Suprapubic skin (tissue), 4 donors: Measurements from ENCODE around the gene C8G. TPM values are rescaled to one million over a fixed set of nuclear protein-coding genes. Genes with fewer than 3 reads are reported as not detected.

Source experiments
- DNase-seq, 2 donors: peaks; one replicate each; pipeline ENCODE4 v3.0.0-alpha.2; 2019; ENCODE audit warnings: low spot score in 2 of 2
- H3K27ac ChIP-seq: fragments of 200-600 bp; sonication (generic); one replicate; pipeline ENCODE4 v1.5.1; 2019
- H3K27me3 ChIP-seq: fragments of 200-600 bp; sonication (generic); one replicate; pipeline ENCODE4 v1.5.1; 2019
- H3K36me3 ChIP-seq: fragments of 200-600 bp; sonication (generic); one replicate; pipeline ENCODE4 v1.5.1; 2019
- H3K4me1 ChIP-seq: fragments of 200-600 bp; sonication (generic); one replicate; pipeline ENCODE4 v1.5.1; 2019
- H3K4me3 ChIP-seq: fragments of 200-600 bp; sonication (generic); one replicate; pipeline ENCODE4 v1.5.1; 2019; ENCODE audit warnings: mild to moderate bottlenecking
- H3K9me3 ChIP-seq: fragments of 200-600 bp; sonication (generic); one replicate; pipeline ENCODE4 v1.5.1; 2019
- EP300 ChIP-seq: sonication (generic); formaldehyde crosslinking; IDR thresholded peaks from one replicate; pipeline ENCODE4 v1.6.1; 2017; ENCODE audit warnings: antibody characterized with exemption
- POLR2A ChIP-seq, 2 donors: fragments of 450-650 bp; IDR thresholded peaks; one replicate each; pipeline ENCODE4 v1.6.1; 2017; ENCODE audit warnings: antibody characterized with exemption in 2 of 2, mild to moderate bottlenecking in 2 of 2, moderate library complexity in 2 of 2
- POLR2AphosphoS5 ChIP-seq, 3 donors: sonication (generic); formaldehyde crosslinking; IDR thresholded peaks; one replicate each; pipeline ENCODE4 v1.6.1; 2017; ENCODE audit warnings: antibody characterized with exemption in 3 of 3
- WGBS: methylation state at CpG from one replicate; pipeline ENCODE4 v1.1.5; 2018; 5-methylcytosine and 5-hydroxymethylcytosine counted together
- total RNA-seq, 4 donors: library from RNA; depleted of rRNA; stranded (reverse); fragments of >200 nt; gene quantifications; one replicate each; pipeline ENCODE4 v1.1.0, GENCODE V29; 2016
- TF ChIP-seq, protein P1 (sequence below), 2 donors: fragments of 200-600 bp in 1 of 2; fragments of 450-650 bp in 1 of 2; sonication (generic) in 1 of 2; IDR thresholded peaks; one replicate each; pipeline ENCODE4 v1.5.1; 2016 to 2019; ENCODE audit warnings: antibody characterized with exemption in 2 of 2, mild to moderate bottlenecking in 1 of 2, moderate library complexity in 1 of 2

The C8G gene
- total RNA-seq, 4 donors from 2014 or later: 2.7 TPM; not detected in 3

DNA sequence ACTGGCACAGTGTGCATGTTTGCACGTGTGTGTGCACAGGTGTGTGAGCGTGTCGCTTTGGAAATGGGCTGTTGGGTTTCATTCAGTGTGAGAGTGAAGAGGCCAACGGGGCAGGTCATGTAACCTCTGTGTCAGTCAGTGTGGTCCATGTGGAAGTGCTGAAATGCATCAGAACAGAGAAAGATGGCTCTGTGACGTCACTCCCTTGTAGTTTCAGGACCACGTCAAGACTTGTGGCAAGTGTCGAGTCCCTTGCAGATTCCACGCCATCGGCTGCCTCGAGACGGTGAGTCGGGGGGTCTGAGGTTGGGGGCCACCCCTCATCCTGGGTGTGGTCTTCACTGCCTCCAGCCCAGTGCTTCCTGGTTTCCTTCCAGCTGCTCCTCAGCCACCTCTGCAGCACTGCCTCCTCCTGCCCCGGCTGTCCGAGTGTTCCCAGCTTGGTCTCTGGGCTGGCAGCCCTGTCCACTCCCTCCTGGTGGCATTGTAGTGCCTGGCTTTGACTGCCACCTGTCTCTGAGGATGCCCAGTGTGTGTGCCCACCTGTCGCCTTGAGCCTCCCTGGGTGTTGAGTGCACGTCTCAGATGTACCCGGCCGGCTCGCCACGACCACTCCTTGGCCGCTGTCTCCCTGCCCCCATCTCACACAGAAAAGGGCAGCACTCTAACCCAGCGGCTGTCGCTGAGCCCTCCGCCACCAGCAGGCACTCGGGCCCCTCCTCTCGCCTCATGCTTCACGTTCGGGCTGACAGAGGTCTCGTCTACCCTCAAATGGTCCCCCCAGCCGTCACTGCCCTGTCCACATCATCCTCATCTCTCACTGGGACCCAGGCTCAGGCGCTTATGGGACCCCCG, 28.5 kb upstream of the C8G start:
- H3K36me3 ChIP-seq: peaks cover 62% of the 10 kb centered on the region
- DNase-seq: no peak
- 90% methylated on average over 32 of the region's 32 CpGs for WGBS
- H3K9me3 ChIP-seq: no peaks in the 10 kb centered on the region
- TF ChIP-seq POLR2A (IDR thresholded peaks at IDR 0.05) (no peak), POLR2AphosphoS5 (IDR thresholded peaks at IDR 0.05) (no peak), EP300 (no peak)
- TF ChIP-seq, protein P1, sequence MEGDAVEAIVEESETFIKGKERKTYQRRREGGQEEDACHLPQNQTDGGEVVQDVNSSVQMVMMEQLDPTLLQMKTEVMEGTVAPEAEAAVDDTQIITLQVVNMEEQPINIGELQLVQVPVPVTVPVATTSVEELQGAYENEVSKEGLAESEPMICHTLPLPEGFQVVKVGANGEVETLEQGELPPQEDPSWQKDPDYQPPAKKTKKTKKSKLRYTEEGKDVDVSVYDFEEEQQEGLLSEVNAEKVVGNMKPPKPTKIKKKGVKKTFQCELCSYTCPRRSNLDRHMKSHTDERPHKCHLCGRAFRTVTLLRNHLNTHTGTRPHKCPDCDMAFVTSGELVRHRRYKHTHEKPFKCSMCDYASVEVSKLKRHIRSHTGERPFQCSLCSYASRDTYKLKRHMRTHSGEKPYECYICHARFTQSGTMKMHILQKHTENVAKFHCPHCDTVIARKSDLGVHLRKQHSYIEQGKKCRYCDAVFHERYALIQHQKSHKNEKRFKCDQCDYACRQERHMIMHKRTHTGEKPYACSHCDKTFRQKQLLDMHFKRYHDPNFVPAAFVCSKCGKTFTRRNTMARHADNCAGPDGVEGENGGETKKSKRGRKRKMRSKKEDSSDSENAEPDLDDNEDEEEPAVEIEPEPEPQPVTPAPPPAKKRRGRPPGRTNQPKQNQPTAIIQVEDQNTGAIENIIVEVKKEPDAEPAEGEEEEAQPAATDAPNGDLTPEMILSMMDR (IDR thresholded peaks at IDR 0.05): no peak
- no peaks in the 10 kb centered on the region for H3K27me3 ChIP-seq
- no peak overlapping the region for H3K27ac ChIP-seq
- H3K4me1 ChIP-seq: no peaks in the 10 kb centered on the region
- H3K4me3 ChIP-seq: no peak overlapping the region

DNA sequence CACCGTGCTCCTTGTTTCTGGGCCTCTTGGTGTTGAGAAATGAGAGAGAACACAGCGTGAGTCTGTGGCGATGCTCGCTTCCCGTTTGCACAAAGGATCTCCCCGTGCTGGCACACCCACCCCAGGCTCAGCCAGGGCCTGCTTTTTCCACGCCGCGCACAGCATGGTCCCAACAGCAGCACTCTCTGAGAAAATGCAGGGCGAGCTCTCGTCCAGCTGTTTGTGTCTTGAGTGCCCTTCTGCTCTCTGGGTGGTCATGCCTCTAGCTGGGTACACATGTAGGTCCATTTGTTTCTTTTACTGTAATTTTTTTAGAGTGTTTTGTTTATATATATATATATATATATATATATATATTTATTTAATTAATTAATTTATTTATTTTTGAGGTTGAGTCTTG, 27.1 kb upstream of the C8G start:
- 90% methylated on average over 11 of the region's 11 CpGs for WGBS

DNA sequence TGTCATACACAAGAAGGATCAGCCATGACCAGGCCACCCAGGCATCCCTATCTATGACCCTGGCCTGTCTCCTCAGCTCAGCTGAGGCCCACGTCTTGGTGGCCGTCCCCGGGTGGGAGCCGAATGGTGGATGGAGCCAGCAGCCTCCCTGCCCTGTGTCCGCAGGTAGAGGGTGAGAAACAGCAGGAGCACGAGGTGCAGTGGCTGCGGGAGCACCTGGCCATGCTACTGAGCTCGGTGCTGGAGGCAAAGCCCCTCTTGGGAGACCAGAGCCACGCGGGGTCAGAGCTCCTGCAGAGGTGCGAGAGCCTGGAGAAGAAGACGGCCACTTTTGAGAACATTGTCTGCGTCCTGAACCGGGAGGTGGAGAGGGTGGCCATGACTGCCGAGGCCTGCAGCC, 25.0 kb upstream of the C8G start:
- DNase-seq: no peak
- Histone ChIP-seq H3K36me3 (peaks cover 67% of the 10 kb centered on the region), H3K9me3 (no peaks in the 10 kb centered on the region), H3K4me3 (no peak overlapping the region), H3K27ac (no peak overlapping the region), H3K4me1 (peaks cover 3% of the 10 kb centered on the region), H3K27me3 (no peaks in the 10 kb centered on the region)
- WGBS: 95% methylated on average over 15 of the region's 15 CpGs
- TF ChIP-seq EP300: no peak
- TF ChIP-seq, protein P1 (IDR thresholded peaks at IDR 0.05): no peak

More for the DNA sequence above, 27.1 kb upstream of the C8G start:
- Histone ChIP-seq H3K4me1 (no peaks in the 10 kb centered on the region), H3K9me3 (no peaks in the 10 kb centered on the region), H3K27ac (no peak overlapping the region), H3K4me3 (no peak overlapping the region), H3K36me3 (peaks cover 62% of the 10 kb centered on the region), H3K27me3 (no peaks in the 10 kb centered on the region)
- DNase-seq: no peak
- no peak for TF ChIP-seq POLR2A (IDR thresholded peaks at IDR 0.05)
- TF ChIP-seq EP300: no peak
- TF ChIP-seq, protein P1 (IDR thresholded peaks at IDR 0.05): no peak
- TF ChIP-seq POLR2AphosphoS5 (IDR thresholded peaks at IDR 0.05): no peak

DNA sequence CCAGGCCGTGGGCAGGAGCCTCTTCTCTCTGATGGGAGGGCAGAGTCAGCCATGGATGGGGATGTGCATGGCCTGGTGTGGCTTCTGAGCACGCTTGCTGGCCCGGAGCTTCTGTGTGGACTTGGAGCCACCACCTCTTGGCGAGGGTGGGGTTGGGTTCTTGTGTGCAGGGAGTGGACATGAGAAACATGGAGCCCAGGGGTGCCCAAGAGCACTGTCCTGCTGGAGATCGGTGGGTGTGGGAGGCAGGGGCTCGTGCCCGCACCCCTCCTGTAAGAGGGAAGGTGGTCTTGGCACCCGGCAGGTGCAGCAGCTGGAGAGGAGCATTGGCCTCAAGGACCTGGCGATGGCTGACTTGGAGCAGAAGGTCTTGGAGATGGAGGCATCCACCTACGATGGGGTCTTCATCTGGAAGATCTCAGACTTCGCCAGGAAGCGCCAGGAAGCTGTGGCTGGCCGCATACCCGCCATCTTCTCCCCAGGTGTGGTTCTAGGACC, 24.3 kb upstream of the C8G start:
- Histone ChIP-seq H3K36me3 (peaks cover 67% of the 10 kb centered on the region), H3K27me3 (no peaks in the 10 kb centered on the region), H3K4me3 (no peak overlapping the region), H3K4me1 (peaks cover 7% of the 10 kb centered on the region), H3K27ac (no peak overlapping the region), H3K9me3 (no peaks in the 10 kb centered on the region)
- TF ChIP-seq EP300 (no peak), POLR2AphosphoS5 (IDR thresholded peaks at IDR 0.05) (no peak), POLR2A (IDR thresholded peaks at IDR 0.05) (no peak)
- TF ChIP-seq, protein P1 (IDR thresholded peaks at IDR 0.05): no peak
- WGBS: 92% methylated on average over 13 of the region's 14 CpGs
- no peak for DNase-seq

DNA sequence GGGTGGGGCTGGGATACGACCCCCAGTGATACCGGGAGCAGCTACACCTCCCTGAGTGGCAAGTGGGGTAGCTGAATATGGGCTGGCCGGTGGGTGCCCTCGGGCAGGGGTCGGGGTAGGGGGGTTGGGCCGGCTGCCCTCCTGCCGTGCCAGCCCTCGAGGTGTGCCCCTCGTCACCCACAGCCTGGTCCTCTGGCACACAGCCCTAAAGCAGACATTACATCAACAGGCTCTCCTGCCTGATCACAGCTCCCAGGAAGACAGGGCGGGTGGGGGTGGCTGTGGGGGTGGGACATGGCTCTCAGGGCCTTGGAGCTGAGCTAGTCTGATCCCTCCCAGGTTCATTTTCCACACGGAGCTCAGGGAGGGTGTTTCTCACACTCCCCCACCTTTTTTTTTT, 23.7 kb upstream of the C8G start:
- 71% methylated on average over 2 of the region's 11 CpGs for WGBS
- peaks cover 7% of the 10 kb centered on the region for H3K4me1 ChIP-seq
- H3K27me3 ChIP-seq: no peaks in the 10 kb centered on the region
- peaks cover 67% of the 10 kb centered on the region for H3K36me3 ChIP-seq
- H3K9me3 ChIP-seq: no peaks in the 10 kb centered on the region
- no peak for TF ChIP-seq POLR2A (IDR thresholded peaks at IDR 0.05)
- no peak for TF ChIP-seq EP300
- TF ChIP-seq, protein P1 (IDR thresholded peaks at IDR 0.05): no peak
- TF ChIP-seq POLR2AphosphoS5 (IDR thresholded peaks at IDR 0.05): no peak
- no peak overlapping the region for H3K27ac ChIP-seq
- H3K4me3 ChIP-seq: no peak overlapping the region
- no peak for DNase-seq
